ENCODE results near the gene SIAH2. TPM values are rescaled to one million over a fixed set of nuclear protein-coding genes. Genes with fewer than 3 reads are reported as not detected.

Gene SIAH2
- total RNA-seq, 1 experiment from 2014 or later: 30.5 TPM

GRCh38 chr3:150747886-150748683, 14.9 kb downstream of the SIAH2 start:
- DNase-seq (ENCODE audit: low read depth): no peak

GRCh38 chr3:150746791-150747590, 16.0 kb downstream of the SIAH2 start:
- DNase-seq (ENCODE audit: low read depth): no peak

GRCh38 chr3:150745832-150746231, 17.1 kb downstream of the SIAH2 start:
- DNase-seq (ENCODE audit: low read depth): no peak

- no peak for DNase-seq (ENCODE audit: low read depth)
Measured at GRCh38 chr3:150744919-150745211, 18.1 kb downstream of the SIAH2 start.

- DNase-seq (ENCODE audit: low read depth): no peak
Measured at GRCh38 chr3:150744041-150744918, 18.7 kb downstream of the SIAH2 start.

- DNase-seq (ENCODE audit: low read depth): peak; percentile 28
Measured at GRCh38 chr3:150743508-150743907, 19.5 kb downstream of the SIAH2 start.

- no peak for DNase-seq (ENCODE audit: low read depth)
Measured at GRCh38 chr3:150742679-150743078, 20.3 kb downstream of the SIAH2 start.

GRCh38 chr3:150742141-150742523, 20.8 kb downstream of the SIAH2 start:
- DNase-seq (ENCODE audit: low read depth): no peak

GRCh38 chr3:150741497-150742140, 21.4 kb downstream of the SIAH2 start:
- DNase-seq (ENCODE audit: low read depth): no peak

GRCh38 chr3:150740733-150741496, 22.1 kb downstream of the SIAH2 start:
- no peak for DNase-seq (ENCODE audit: low read depth)

- no peak for DNase-seq (ENCODE audit: low read depth)
Measured at GRCh38 chr3:150739877-150740645, 22.9 kb downstream of the SIAH2 start.

- DNase-seq (ENCODE audit: low read depth): no peak
Measured at GRCh38 chr3:150739200-150739863, 23.6 kb downstream of the SIAH2 start.

GRCh38 chr3:150738688-150739087, 24.3 kb downstream of the SIAH2 start:
- DNase-seq (ENCODE audit: low read depth): peak; percentile 28

- peak; percentile 76 for DNase-seq (ENCODE audit: low read depth)
Measured at GRCh38 chr3:150737874-150738679, 24.9 kb downstream of the SIAH2 start.

- no peak for DNase-seq (ENCODE audit: low read depth)
Measured at GRCh38 chr3:150736903-150737832, 25.8 kb downstream of the SIAH2 start.

GRCh38 chr3:150736316-150736719, 26.7 kb downstream of the SIAH2 start:
- DNase-seq (ENCODE audit: low read depth): no peak

GRCh38 chr3:150734795-150735119, 28.2 kb downstream of the SIAH2 start:
- DNase-seq (ENCODE audit: low read depth): no peak

Measured in Daoy (cell line).